ENCODE results near the gene NOM1.
"Not testable (repeated sequence)": the region's sequence is repeated elsewhere in the genome, so short reads cannot be mapped to it uniquely, and the experiment has no call there.

DNA sequence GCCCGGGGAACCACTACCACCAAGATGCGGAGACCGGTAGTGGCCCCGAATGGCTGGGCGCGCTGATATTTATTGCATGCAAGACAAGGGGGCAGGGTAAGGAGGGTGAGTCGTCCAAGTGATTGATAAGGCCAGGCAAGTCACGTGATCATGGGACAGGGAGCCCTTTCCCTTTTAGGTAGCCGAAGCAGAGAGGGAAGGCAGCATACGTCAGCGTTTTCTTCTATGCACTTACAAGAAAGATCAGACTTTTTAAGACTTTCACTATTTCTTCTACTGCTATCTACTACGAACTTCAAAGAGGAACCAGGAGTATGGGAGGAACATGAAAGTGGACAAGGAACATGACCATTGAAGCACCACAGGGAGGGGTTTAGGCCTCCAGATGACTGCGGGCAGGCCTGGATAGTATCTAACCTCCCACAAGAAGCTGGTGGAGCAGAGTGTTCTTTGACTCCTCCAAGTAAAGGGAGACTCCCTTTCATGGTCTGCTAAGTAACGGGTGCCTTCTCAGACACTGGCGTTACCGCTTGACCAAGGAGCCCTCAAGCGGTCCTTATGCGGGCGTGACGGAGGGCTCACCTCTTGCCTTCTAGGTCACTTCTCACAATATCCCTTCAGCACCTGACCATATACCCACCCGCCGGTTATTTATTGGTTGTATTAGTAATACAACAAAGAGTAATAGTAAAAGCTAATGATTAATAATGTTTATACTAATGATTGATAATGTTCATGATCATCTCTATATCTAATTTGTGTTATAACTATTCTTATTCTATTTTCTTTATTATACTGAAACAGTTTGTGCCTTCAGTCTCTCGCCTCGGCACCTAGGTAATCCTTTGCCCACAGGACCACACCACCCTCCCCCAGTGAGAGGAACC lies 28.8 kb upstream of the NOM1 start:
- TF ChIP-seq, protein P1, sequence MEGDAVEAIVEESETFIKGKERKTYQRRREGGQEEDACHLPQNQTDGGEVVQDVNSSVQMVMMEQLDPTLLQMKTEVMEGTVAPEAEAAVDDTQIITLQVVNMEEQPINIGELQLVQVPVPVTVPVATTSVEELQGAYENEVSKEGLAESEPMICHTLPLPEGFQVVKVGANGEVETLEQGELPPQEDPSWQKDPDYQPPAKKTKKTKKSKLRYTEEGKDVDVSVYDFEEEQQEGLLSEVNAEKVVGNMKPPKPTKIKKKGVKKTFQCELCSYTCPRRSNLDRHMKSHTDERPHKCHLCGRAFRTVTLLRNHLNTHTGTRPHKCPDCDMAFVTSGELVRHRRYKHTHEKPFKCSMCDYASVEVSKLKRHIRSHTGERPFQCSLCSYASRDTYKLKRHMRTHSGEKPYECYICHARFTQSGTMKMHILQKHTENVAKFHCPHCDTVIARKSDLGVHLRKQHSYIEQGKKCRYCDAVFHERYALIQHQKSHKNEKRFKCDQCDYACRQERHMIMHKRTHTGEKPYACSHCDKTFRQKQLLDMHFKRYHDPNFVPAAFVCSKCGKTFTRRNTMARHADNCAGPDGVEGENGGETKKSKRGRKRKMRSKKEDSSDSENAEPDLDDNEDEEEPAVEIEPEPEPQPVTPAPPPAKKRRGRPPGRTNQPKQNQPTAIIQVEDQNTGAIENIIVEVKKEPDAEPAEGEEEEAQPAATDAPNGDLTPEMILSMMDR (IDR thresholded peaks at IDR 0.05): not testable (repeated sequence)
- not testable (repeated sequence) for TF ChIP-seq POLR2AphosphoS5 (IDR thresholded peaks at IDR 0.05; ENCODE audit: low read depth, low read length)
- TF ChIP-seq, protein P2, sequence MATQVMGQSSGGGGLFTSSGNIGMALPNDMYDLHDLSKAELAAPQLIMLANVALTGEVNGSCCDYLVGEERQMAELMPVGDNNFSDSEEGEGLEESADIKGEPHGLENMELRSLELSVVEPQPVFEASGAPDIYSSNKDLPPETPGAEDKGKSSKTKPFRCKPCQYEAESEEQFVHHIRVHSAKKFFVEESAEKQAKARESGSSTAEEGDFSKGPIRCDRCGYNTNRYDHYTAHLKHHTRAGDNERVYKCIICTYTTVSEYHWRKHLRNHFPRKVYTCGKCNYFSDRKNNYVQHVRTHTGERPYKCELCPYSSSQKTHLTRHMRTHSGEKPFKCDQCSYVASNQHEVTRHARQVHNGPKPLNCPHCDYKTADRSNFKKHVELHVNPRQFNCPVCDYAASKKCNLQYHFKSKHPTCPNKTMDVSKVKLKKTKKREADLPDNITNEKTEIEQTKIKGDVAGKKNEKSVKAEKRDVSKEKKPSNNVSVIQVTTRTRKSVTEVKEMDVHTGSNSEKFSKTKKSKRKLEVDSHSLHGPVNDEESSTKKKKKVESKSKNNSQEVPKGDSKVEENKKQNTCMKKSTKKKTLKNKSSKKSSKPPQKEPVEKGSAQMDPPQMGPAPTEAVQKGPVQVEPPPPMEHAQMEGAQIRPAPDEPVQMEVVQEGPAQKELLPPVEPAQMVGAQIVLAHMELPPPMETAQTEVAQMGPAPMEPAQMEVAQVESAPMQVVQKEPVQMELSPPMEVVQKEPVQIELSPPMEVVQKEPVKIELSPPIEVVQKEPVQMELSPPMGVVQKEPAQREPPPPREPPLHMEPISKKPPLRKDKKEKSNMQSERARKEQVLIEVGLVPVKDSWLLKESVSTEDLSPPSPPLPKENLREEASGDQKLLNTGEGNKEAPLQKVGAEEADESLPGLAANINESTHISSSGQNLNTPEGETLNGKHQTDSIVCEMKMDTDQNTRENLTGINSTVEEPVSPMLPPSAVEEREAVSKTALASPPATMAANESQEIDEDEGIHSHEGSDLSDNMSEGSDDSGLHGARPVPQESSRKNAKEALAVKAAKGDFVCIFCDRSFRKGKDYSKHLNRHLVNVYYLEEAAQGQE (IDR thresholded peaks at IDR 0.05; ENCODE audit: insufficient read depth in 1 of 2, low read depth in 2 of 2, low read length in 1 of 2): not testable (repeated sequence)

All from Panc1 (cell line).